NCI-H524 (cell line): ENCODE measurements around the gene FBXO21.
"Not testable (repeated sequence)": the region's sequence is repeated elsewhere in the genome, so short reads cannot be mapped to it uniquely, and the experiment has no call there.

Source experiments
- DNase-seq, 2 experiments: peaks; one replicate each; lab custom pipeline; 2025; lab: John Stamatoyannopoulos, UW

The FBXO21 gene

DNA sequence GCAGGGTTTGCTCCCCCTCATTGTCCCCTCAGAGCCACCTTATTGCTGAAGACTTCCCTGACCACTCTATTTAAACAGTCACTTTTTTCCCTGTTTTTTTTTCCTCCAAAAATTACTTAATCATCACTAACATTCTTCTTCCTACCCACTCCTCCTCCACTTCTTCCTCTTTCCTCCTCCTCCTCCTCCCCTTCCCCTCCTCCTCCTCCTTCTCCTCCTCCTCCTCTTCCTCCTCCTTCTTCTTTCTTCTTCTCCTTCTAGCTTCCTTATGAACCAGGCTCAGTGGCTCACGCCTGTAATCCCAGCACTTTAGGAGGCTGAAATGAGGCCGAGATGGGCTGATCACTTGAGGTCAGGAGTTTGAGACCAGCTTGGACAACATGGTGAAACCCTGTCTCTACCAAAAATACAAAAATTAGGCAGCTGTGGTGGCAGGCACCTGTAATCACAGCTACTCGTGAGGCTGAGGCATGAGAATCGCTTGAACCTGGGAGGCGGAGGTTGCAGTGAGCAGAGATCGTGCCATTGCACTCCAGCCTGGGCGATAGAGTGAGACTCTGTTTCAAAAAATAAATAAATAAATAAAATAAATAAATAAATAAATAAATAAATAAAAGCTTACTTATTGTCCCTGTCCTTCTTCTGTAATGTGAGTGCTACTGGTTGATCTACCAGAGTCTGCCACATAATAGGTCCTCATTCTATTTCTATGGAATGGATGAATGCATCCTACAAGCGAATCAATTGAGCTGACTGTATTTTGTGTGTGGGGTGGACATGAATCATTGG is 9.9 kb upstream of the FBXO21 start:
- not testable (repeated sequence) for DNase-seq

DNA sequence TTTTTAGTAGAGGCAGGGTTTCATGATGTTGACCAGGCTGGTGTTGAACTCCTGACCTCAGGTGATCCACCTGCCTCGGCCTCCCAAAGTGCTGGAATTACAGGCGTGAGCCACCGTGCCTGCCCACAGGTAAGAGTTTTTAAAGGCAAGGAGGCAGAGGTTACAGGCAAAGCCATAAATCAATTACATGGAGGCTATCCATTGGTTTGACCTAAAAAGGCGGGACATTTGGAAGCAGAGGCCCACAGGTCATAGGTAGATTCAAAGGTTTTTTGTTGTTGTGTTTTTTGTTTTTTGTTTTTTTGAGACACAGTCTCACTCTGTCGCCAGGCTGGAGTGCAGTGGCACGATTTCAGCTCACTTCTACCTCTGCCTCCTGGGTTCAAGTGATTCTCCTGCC is 6.1 kb upstream of the FBXO21 start:
- DNase-seq: not testable (repeated sequence)

DNA sequence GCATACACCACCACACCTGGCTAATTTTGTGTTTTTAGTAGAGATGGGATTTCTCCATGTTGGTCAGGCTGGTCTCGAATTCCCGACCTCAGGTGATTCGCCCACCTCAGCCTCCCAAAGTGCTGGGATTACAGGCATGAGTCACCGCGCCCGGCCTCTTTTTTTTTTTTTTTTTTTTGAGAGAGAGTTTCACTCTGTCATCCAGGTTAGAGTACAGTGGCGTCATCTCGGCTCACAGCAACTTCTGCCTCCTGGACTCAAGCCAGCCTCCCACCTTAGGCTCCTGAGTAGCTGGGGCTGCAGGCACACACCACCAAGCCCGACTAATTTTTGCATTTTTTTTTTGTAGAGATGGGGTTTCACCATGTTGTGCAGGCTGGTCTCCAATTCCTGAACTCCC is 4.8 kb upstream of the FBXO21 start:
- not testable (repeated sequence) for DNase-seq

GRCh38 chr12:117193903-117194302 is 3.6 kb upstream of the FBXO21 start:
- no peak for DNase-seq

DNA sequence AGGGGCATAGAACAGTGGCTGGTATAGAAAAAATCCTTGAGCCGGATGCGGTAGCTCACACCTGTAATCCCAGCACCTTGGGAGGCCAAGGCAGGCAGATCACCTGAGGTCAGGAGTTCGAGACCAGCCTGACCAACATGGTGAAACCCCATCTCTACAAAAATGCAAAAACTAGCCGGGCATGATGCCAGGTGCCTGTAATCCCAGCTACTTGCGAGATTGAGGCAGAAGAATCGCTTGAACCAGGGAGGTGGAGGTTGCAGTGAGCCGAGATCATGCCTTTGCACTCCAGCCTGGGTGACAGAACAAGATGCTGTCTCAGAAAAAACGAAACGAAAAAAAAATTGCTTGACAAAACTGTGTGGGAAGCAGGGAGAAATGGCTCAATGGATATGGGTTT is 2.3 kb upstream of the FBXO21 start:
- DNase-seq: not testable (repeated sequence)

GRCh38 chr12:117192057-117192456 is 1.8 kb upstream of the FBXO21 start:
- DNase-seq: no peak

DNA sequence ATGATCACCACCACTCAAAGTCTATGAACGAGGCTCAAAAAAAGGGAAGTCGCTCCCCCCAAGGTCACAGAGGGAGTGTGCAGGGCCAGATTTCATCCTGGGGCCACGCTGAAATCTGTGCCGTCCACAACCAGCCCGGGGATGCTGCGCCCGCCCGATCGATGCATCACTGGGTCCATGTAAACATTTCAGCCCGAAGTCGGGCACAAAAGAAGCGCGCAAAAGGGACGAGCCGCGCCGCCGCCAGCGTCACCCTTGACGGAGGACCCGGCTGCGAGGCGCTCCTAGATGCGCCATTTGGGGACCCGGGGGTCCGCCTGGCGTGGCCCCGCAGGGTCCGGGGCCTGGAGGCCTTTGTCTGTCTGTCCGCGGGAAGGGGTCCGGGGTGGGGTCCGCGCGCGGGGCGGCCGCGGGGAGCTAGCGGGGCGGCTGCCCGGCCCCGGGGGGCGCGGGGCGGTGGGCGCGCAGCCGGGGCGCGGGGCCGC is 503 bp downstream of the FBXO21 start:
- peak in 1 of 2 experiments; percentile 41 for DNase-seq

DNA sequence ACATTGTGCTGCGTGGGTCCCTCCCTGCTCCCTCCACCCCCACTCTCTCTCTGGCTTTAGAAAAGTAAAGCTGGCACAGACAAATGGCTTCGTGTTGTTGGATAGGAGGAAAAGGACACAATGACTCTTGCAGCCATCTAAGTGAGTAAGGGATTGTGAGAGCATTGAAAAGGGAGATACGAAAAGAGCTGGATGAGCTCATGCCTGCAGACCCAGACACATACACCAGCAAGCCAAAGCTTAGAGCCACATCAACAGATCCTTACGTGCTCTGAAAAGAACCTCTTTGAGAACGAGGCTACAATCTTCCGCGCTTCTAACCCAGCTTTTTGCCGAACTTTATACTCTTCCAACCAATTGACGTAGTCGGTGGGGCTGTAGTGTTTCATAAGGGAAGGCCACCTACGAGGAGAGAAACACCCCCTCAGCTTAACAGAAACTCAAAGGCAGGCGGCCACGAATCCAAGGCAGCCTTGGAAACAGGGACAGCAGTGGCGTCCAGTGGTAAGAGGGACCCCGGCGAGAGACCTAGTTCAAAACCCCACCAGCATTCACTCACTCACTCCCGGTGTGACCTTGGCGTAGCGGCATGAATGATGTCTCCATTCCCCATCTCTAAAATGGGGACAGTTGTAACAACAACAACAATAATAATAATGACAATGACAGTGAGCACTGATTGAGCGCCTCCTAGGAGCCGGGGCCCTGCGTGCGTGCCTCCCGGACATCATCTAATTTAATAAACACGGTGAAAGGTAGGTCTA is 1.1 kb downstream of the FBXO21 start:
- no peak for DNase-seq

DNA sequence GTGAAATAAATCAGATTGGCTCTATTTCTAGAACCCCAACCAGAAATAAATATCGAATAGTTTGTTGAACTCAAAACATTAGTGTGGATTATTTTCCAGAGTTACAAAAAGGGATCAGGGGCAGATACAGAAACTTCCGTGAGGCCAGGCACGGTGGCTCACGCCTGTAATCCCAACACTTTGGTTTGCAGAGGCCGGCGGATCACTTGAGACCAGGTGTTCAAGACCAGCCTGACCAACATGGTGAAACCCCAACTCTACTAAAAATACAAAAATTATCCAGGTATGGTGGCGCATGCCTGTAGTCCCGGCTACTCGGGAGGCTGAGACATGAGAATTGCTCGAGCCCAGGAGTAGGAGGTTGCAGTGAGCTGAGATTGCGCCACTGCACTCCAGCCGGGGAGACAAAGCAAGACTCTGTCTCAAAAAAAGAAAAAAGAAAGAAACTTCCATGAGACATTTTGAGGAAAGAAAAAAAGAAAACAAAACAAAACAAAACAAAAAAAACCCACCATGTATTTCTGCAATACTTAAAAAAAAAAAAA is 2.1 kb downstream of the FBXO21 start:
- no peak for DNase-seq

DNA sequence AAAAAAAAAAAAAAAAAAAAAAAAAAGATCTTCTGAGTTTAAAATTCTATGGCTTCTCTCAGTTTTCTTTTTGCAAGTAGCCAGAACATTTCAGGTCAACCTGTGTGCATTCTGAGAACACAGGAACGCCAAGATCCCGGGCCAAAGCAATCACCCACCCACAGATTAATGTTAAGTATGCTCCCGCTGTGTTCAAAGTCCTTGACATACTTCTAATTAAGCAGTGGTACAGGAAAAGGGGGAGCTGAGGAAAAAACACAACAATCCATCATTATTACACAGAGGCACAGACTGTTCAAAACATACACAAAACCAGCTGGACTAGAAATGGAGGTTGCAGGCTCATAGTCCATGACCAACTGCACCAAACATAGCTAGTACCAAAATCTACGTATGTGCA is 2.8 kb downstream of the FBXO21 start:
- DNase-seq: no peak

GRCh38 chr12:117182866-117183265 is 7.4 kb downstream of the FBXO21 start:
- DNase-seq: no peak

DNA sequence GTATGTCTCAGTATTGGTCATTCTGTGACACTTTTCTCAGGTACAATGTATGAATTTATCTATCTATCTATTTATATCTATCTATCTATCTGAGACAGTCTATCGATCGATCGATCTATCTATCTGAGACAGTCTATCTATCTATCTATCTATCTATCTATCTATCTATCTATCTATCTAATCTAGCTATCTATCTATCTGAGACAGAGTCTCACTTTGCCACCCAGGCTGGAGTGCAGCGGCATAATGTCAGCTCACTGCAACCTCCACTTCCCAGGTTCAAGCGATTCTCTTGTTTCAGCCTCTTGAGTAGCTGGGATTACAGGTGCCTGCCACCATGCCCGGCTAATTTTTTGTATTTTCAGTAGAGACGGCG is 8.8 kb downstream of the FBXO21 start:
- not testable (repeated sequence) for DNase-seq

DNA sequence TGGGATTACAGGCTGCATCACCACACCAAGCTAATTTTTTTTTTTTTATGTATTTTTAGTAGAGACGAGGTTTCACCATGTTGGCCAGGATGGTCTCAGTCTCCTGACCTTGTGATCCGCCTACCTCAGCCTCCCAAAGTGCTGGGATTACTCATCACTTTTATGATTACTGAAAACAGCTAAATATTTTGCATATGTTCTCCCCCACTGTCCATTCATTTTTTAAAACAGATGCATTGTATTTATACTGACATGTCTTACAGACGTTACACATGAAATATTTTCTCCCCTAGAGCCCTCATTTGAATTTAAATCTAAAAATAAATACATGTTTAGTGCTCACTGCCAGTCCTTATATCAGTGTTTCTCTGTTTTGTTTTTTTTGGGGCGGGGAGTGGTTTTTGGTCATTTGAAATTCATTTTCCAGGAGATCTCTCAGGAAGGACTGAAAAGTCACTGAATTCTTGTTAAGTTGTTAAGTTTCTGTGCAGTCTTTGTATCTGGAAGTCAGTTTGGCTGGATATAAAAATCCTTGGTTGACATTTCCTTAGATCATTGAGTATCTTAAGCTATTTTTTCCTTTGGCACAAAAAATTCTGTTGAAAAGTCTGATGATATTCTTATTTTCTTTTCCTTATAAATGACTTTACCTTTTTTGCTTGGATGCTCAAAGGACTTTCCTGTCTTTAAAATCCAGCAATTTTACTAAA is 9.4 kb downstream of the FBXO21 start:
- DNase-seq: no peak

DNA sequence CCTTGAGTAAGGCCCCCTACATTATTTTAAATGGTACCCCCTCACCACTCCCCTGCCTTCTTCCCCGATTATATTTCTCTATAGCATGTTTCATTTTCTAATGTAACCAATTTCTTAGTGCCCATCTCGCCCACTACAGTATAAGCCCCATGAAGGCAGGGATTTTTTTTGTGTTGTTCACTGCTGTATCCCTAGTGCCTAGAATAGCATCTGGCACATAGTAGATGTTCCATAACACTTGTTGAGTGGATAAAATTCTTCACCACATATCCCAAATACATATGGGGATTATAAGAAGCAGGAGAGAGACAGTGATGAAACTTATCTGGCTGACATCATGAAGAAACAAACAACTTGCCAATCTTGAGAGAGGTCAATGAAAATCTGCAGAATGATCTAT is 11.5 kb downstream of the FBXO21 start:
- no peak for DNase-seq

- DNase-seq: no peak
Observed at GRCh38 chr12:117178301-117178700, 12.0 kb downstream of the FBXO21 start.

- no peak for DNase-seq
Observed at GRCh38 chr12:117172168-117172567, 18.1 kb downstream of the FBXO21 start.

GRCh38 chr12:117171499-117172162 is 18.6 kb downstream of the FBXO21 start:
- DNase-seq: no peak

DNA sequence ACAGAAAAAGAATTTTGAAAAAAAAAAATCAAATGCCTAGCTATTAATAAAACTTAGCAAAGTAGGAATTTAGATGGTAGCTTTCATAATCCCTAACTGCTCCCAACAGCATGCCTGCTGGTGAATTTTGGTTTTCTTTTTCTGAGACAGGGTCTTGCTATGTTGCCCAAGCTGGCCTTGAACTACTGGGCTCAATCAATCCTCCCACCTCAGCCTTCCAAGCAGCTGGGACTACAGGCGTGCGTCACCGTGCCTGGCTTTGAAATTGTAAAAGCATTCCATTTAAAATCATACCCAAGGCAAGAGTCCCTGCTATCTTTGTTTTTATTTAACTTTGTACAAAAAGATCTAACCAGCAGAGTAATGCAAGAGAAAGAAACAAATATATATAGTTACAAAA is 20.7 kb downstream of the FBXO21 start:
- DNase-seq: no peak

DNA sequence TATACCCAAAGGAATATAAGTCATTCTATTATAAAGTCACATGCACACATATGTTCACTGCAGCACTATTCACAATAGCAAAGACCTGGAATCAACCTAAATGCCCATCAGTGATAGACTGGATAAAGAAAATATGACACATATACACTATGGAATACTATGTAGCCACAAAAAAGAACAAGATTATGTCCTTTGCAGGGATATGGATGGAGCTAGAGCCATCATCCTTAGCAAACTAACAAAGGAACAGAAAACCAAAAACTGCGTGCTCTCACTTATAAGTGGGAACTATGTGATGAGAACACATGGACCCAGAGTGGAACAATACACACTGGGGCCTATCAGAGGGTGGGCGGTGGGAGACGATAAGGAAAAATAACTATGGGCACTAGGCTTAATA is 21.3 kb downstream of the FBXO21 start:
- no peak for DNase-seq

- no peak for DNase-seq
Observed at GRCh38 chr12:117167769-117168168, 22.5 kb downstream of the FBXO21 start.

DNA sequence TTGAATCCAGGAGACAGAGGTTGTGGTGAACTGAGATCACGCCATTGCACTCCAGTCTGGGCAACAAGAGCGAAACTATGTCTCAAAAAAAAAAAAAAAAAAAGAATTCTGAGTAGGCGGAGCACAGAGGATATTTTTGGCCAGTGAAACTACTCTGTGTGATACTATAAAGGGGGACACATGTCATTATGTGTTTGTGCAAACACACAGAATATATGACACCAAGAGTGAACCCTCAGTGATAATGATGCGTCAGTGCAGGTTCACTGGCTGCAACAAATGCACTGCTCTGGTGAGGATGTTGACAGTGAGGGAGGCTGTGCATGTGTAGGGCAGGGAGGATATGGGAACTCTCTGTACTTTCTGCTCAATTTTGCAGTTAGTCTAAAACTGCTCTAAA is 24.2 kb downstream of the FBXO21 start:
- DNase-seq: no peak

GRCh38 chr12:117165342-117165741 is 24.9 kb downstream of the FBXO21 start:
- DNase-seq: no peak
